PC-9 (cell line): ENCODE results near the gene VSTM2L. TPM values are rescaled to one million over a fixed set of nuclear protein-coding genes. Genes with fewer than 3 reads are reported as not detected.

Experiments
- BruUV-seq: library from RNA; stranded (reverse); fragments of 400-500 nt; replicated peaks from 2 replicates; lab custom pipeline; 2021; lab: Mats Ljungman, UMichigan
- CTCF ChIA-PET: fragments of 300-600 bp; sonication (Branson Sonifier 250); formaldehyde crosslinking; loops from one replicate; lab custom pipeline; 2022; ENCODE audit warnings: antibody characterized with exemption; lab: Charles Lee
- POLR2A ChIA-PET: fragments of 300-600 bp; sonication (Branson Sonifier 250); formaldehyde crosslinking; loops from one replicate; lab custom pipeline; 2022; ENCODE audit warnings: antibody characterized with exemption; ENCODE audit not compliant: unreplicated experiment; lab: Charles Lee
- DNase-seq, 2 experiments: peaks; one replicate each; pipeline versions ENCODE4 v3.0.0 to v3.0.0-alpha.2; 2015 to 2022; ENCODE audit warnings: mixed read lengths in 1 of 2
- H2AFZ ChIP-seq: fragments of 200-600 bp; sonication (generic); 2 replicates; pipeline ENCODE4 v1.8.1; 2017; ENCODE audit warnings: antibody characterized with exemption
- H3F3A ChIP-seq: fragments of 200-600 bp; sonication (generic); 2 replicates; pipeline ENCODE4 v1.8.1; 2017; ENCODE audit warnings: antibody characterized with exemption, mild to moderate bottlenecking, low read depth; ENCODE audit not compliant: insufficient read depth
- H3K27ac ChIP-seq: fragments of 200-600 bp; sonication (generic); 2 replicates; pipeline ENCODE4 v1.6.1; 2016; ENCODE audit warnings: mixed run types
- H3K27me3 ChIP-seq: fragments of 200-600 bp; sonication (generic); 2 replicates; pipeline ENCODE4 v1.6.1; 2016; ENCODE audit warnings: low read depth, mixed run types; ENCODE audit not compliant: insufficient read depth
- H3K36me3 ChIP-seq: fragments of 200-600 bp; sonication (generic); 2 replicates; pipeline ENCODE4 v1.6.1; 2016; ENCODE audit warnings: low read depth, mixed run types
- H3K4me1 ChIP-seq: fragments of 200-600 bp; sonication (generic); replicated peaks from 2 replicates; pipeline ENCODE4 v1.6.1; 2016; ENCODE audit warnings: mixed run types; ENCODE audit not compliant: insufficient read depth
- H3K4me2 ChIP-seq: fragments of 200-600 bp; sonication (generic); 2 replicates; pipeline ENCODE4 v1.6.1; 2017; ENCODE audit warnings: mixed run types
- H3K4me3 ChIP-seq: fragments of 200-600 bp; sonication (generic); 2 replicates; pipeline ENCODE4 v1.6.1; 2016; ENCODE audit warnings: mixed run types
- H3K79me2 ChIP-seq: fragments of 200-600 bp; sonication (generic); 2 replicates; pipeline ENCODE4 v1.6.1; 2017; ENCODE audit warnings: low read depth, mixed run types
- H3K9me2 ChIP-seq: fragments of 200-600 bp; sonication (generic); 2 replicates; pipeline ENCODE4 v1.8.1; 2017; ENCODE audit warnings: mild to moderate bottlenecking; ENCODE audit not compliant: insufficient read depth
- H3K9me3 ChIP-seq: fragments of 200-600 bp; sonication (generic); 2 replicates; pipeline ENCODE4 v1.8.1; 2016; ENCODE audit warnings: low read depth; ENCODE audit not compliant: insufficient read depth
- H4K20me1 ChIP-seq: fragments of 200-600 bp; sonication (generic); 2 replicates; pipeline ENCODE4 v1.8.1; 2017; ENCODE audit not compliant: insufficient read depth
- CTCF ChIP-seq: fragments of 200-600 bp; sonication (generic); conservative IDR thresholded peaks from 2 replicates; pipeline ENCODE4 v1.6.1; 2017; ENCODE audit warnings: mixed run types, antibody characterized with exemption, mild to moderate bottlenecking, moderate library complexity
- EZH2 ChIP-seq: fragments of 200-600 bp; sonication (generic); IDR thresholded peaks from 2 replicates; pipeline ENCODE4 v1.8.0; 2017; ENCODE audit warnings: antibody characterized with exemption, low read depth
- intact Hi-C: fragments of 100-400 bp; cut with micrococcal nuclease; formaldehyde crosslinking; loops from one replicate; pipeline ENCODE4 v1.10.0; 2022; ENCODE audit not compliant: unreplicated experiment
- total RNA-seq: library from RNA; stranded (reverse); gene quantifications from 2 replicates; pipeline ENCODE4 v1.2.3, GENCODE V29; 2021

The VSTM2L gene
- total RNA-seq, 1 experiment from 2014 or later = 1.4 TPM

GRCh38 chr20:37915800-37916570 lies 13.1 kb downstream of the VSTM2L start:
- H3K9me3 ChIP-seq = no peaks in the 10 kb centered on the region
- ChIA-PET POLR2A (no interaction called here), CTCF (no interaction called here)
- no TSS peak for BruUV-seq
- TF ChIP-seq CTCF = no peak
- TF ChIP-seq EZH2 = no peak
- H3K4me3 ChIP-seq = no peak overlapping the region
- no peak overlapping the region for H2AFZ ChIP-seq
- H3K27me3 ChIP-seq = peaks cover 45% of the 10 kb centered on the region
- no peaks in the 10 kb centered on the region for H3K79me2 ChIP-seq
- DNase-seq = no peak
- no peaks in the 10 kb centered on the region for H4K20me1 ChIP-seq
- H3K36me3 ChIP-seq = no peaks in the 10 kb centered on the region
- H3K27ac ChIP-seq = no peak overlapping the region
- intact Hi-C loops = no loop called here
- no peaks in the 10 kb centered on the region for H3K9me2 ChIP-seq
- H3K4me2 ChIP-seq = no peak overlapping the region
- H3F3A ChIP-seq = no peaks in the 10 kb centered on the region
- no peaks in the 10 kb centered on the region for H3K4me1 ChIP-seq

- 0 out of 2 replicates have a peak, but pooled peaks cover 4% of the 10 kb centered on the region for H4K20me1 ChIP-seq
- no peaks in the 10 kb centered on the region for H3K9me2 ChIP-seq
- ChIA-PET POLR2A (no interaction called here), CTCF (no interaction called here)
- BruUV-seq = no TSS peak
- no peak for TF ChIP-seq EZH2
- TF ChIP-seq CTCF = no peak
- no peaks in the 10 kb centered on the region for H3K9me3 ChIP-seq
- no peak overlapping the region for H3K4me2 ChIP-seq
- H3K27ac ChIP-seq = no peak overlapping the region
- H3K4me1 ChIP-seq = no peaks in the 10 kb centered on the region
- no peaks in the 10 kb centered on the region for H3F3A ChIP-seq
- H3K36me3 ChIP-seq = no peaks in the 10 kb centered on the region
- intact Hi-C loops = no loop called here
- DNase-seq = no peak
- H3K79me2 ChIP-seq = no peaks in the 10 kb centered on the region
- peaks cover 43% of the 10 kb centered on the region for H3K27me3 ChIP-seq
- H2AFZ ChIP-seq = no peak overlapping the region
- H3K4me3 ChIP-seq = no peak overlapping the region
These were observed 14.5 kb downstream of the VSTM2L start for GRCh38 chr20:37917461-37917860.

GRCh38 chr20:37918035-37918434 lies 15.1 kb downstream of the VSTM2L start:
- Histone ChIP-seq H3K4me1 (no peaks in the 10 kb centered on the region), H3K27me3 (peaks cover 42% of the 10 kb centered on the region), H3K27ac (no peak overlapping the region), H3K9me3 (no peaks in the 10 kb centered on the region), H2AFZ (no peak overlapping the region), H3F3A (no peaks in the 10 kb centered on the region), H3K79me2 (no peaks in the 10 kb centered on the region), H4K20me1 (0 out of 2 replicates have a peak, but pooled peaks cover 4% of the 10 kb centered on the region), H3K4me3 (no peak overlapping the region), H3K36me3 (no peaks in the 10 kb centered on the region), H3K9me2 (no peaks in the 10 kb centered on the region), H3K4me2 (no peak overlapping the region)
- ChIA-PET POLR2A (no interaction called here), CTCF (no interaction called here)
- no peak for DNase-seq
- intact Hi-C loops = no loop called here
- TF ChIP-seq CTCF (no peak), EZH2 (no peak)
- BruUV-seq = no TSS peak
